ENCODE data around the gene MIER2.
"Not testable (repeated sequence)": the region's sequence is repeated elsewhere in the genome, so short reads cannot be mapped to it uniquely, and the experiment has no call there.

DNA sequence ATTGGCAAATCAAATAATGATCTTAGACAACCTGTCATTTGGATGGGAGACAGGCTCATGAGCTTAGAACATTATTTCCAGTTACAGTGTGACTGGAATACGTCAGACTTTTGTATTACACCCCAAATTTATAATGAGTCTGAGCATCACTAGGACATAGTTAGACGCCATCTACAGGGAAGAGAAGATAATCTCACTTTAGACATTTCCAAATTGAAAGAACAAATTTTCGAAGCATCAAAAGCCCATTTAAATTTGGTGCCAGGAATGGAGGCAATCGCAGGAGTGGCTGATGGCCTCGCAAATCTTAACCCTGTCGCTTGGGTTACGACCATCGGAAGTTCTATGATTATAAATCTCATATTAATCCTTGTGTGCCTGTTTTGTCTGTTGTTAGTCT lies 41.6 kb upstream of the MIER2 start:
- TF ChIP-seq, protein P1, sequence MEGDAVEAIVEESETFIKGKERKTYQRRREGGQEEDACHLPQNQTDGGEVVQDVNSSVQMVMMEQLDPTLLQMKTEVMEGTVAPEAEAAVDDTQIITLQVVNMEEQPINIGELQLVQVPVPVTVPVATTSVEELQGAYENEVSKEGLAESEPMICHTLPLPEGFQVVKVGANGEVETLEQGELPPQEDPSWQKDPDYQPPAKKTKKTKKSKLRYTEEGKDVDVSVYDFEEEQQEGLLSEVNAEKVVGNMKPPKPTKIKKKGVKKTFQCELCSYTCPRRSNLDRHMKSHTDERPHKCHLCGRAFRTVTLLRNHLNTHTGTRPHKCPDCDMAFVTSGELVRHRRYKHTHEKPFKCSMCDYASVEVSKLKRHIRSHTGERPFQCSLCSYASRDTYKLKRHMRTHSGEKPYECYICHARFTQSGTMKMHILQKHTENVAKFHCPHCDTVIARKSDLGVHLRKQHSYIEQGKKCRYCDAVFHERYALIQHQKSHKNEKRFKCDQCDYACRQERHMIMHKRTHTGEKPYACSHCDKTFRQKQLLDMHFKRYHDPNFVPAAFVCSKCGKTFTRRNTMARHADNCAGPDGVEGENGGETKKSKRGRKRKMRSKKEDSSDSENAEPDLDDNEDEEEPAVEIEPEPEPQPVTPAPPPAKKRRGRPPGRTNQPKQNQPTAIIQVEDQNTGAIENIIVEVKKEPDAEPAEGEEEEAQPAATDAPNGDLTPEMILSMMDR (IDR thresholded peaks at IDR 0.05; ENCODE audit: low read length), result not testable (repeated sequence)
- TF ChIP-seq EZH2 (IDR thresholded peaks at IDR 0.05; ENCODE audit: borderline replicate concordance, low read length), result not testable (repeated sequence)

Measured in OCI-LY1 (cell line).